CD4-positive, alpha-beta T cell treated with Interleukin-17A for 4 hours (primary cell): Measurements from ENCODE around the gene SPRYD3.

Experiments
- DNase-seq: peaks from one replicate; pipeline ENCODE4 v3.0.0-alpha.2; 2020; ENCODE audit warnings: mixed read lengths

SPRYD3 gene

GRCh38 chr12:53062011-53062961 lies 16.9 kb downstream of the SPRYD3 start:
- DNase-seq: no peak

- no peak for DNase-seq
Measured at GRCh38 chr12:53061404-53062010, 17.7 kb downstream of the SPRYD3 start.

- DNase-seq: no peak
Measured at GRCh38 chr12:53060721-53061276, 18.4 kb downstream of the SPRYD3 start.

DNA sequence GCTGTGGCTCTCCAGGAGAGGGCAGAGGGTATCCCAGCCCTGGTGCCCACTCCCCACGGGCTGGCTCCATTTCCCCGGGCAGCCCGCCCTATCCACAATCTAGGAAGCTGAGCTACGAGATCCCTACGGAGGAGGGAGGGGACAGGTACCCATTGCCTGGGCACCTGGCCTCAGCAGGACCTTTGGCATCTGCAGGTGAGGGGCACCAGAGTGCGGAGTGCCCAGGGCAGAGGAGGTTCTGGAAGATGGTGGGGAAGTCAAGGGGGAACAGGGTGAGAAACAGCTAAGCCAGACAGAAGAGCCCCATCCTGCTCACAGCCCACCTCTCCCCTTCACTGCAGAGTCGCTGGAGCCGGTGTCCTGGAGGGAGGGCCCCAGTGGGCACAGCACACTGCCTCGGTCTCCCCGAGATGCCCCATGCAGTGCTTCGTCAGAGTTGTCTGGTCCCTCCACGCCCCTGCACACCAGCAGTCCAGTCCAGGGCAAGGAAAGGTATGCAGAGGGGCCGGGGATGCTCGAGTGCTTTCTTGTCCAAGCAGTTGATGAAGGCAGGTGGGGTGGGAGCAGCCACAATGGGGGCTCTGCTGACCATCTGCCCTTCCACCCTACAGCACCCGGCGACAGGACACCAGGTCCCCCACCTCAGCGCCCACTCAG lies 19.0 kb downstream of the SPRYD3 start:
- no peak for DNase-seq

- no peak for DNase-seq
Measured at GRCh38 chr12:53059434-53060063, 19.6 kb downstream of the SPRYD3 start.

- DNase-seq: no peak
Measured at GRCh38 chr12:53058674-53059433, 20.3 kb downstream of the SPRYD3 start.

DNA sequence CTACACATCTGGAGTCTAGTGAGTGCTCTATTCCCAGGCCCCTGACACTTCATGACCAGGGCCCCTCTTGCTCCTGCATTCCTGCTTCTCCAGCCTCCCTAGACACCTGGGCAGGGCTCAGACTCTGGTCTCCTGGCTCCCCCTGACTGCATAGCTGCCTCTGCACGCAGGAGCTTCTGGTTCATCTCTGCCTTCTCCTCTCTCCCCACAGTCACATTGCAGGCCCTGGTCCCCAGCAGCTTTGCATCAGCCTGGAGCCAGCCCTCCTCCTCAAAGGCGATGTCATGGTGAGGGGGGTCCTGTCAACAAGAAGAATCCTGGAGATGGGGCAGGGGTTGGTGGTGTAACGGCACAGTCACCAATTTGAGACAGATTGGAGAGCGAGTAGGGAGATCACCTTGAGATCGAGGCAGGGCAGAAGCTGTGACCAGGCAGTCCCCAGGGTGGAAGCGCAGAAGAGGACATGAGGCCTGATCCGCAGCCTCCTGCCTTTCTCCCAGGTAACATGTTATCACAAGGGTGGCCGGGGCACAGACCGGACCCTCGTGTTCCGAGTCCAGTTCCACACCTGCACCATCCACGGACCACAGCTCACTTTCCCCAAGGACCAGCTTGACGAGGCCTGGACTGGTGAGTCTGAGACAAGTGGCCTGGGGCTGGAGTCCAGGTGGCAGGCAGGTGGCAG lies 21.2 kb downstream of the SPRYD3 start:
- DNase-seq: no peak

DNA sequence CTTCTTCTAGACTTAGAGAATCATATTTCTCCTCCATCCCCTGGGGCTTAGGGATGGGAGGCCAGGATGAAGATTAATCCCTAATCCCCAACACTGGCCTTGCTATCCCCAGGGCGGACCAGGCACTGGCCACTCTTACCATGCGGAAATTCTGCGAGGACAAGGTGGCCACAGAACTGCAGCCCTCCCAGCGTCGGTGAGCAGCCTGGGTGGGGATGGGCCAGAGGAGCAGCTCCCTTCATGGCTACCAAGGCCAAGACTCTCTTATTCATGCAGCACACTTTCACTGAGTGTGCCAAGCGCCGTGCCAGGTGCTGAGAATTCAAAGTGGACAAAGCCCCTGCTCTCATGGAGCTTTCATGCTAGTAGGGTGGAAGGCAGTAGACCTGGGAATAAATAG lies 22.3 kb downstream of the SPRYD3 start:
- DNase-seq: no peak

GRCh38 chr12:53056296-53056695 lies 22.9 kb downstream of the SPRYD3 start:
- no peak for DNase-seq

DNA sequence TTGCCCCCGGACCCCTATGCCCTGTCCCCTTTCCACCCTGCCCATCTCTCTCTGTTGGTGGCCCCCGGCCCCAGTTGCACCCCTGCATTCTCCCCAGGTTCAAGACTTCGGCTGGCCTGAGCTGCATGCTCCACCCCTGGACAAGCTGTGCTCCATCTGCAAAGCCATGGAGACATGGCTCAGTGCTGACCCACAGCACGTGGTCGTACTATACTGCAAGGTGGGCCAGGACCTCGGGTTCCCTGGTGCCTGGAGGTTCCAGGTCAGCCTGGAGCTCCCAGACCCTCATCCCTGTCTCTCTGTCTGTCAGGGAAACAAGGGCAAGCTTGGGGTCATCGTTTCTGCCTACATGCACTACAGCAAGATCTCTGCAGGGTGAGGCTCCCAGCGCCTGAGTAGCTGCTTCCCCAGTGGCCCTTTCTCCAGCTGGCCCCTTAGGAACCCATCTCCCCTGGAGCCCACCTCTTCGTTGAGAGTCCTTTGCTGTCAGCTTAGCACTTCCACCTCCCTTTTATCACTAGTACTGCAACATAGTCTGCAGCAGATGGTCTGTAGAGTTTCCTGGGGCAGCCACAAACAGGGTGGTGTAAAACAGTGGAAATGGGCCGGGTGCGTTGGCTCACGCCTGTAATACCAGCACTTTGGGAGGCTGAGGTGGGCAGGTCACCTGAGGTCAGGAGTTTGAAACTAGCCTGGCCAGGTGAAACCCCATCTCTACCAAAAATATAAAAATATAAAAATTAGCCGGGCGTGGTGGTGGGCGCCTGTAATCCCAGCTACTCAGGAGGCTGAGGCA lies 23.5 kb downstream of the SPRYD3 start:
- no peak for DNase-seq

- DNase-seq: peak; percentile 96
Measured at GRCh38 chr12:53054112-53054878, 24.9 kb downstream of the SPRYD3 start.

DNA sequence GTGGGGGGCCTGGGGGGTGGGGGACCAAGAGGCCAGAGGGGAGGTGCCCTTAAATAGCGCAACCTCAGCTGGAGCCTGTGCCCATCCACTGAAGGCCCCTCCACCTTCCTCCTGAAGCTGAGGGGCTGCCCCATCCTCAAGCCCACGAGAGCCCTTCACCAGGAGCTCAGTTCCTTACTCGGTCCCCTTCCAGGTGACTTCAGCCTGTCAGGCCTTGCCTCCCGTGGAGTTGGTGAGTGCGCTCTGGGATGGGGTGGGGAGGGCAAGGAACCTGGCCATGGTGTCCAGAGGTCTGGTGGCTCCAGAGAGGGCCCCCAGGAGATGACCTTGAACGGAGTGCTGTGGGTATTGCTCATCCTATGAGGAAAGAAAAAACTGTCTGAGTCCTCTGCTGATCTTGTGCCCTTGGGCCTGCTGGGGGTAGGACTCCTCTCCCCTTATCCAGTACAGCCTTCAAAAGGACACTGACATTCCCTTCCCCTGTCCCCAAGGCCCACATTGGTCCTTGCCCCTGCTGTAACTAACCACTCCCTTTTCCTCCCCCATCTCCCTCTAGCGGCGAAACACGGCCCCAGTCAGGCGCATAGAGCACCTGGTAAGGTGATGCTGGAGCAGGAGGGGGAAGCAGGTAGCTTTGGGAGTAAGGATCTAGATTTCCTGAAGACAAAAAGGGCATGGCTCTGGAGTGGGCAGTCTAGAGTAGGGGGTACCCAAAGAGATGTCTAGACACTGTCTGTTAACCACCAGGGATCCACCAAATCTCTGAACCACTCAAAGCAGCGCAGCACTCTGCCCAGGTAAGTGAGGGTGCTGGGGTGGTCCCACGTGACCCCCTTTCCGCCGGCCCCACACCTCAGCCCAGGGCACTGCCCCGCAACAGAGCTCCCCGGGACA lies 25.7 kb downstream of the SPRYD3 start:
- DNase-seq: peak; percentile 73

- no peak for DNase-seq
Measured at GRCh38 chr12:53052419-53053217, 26.6 kb downstream of the SPRYD3 start.

DNA sequence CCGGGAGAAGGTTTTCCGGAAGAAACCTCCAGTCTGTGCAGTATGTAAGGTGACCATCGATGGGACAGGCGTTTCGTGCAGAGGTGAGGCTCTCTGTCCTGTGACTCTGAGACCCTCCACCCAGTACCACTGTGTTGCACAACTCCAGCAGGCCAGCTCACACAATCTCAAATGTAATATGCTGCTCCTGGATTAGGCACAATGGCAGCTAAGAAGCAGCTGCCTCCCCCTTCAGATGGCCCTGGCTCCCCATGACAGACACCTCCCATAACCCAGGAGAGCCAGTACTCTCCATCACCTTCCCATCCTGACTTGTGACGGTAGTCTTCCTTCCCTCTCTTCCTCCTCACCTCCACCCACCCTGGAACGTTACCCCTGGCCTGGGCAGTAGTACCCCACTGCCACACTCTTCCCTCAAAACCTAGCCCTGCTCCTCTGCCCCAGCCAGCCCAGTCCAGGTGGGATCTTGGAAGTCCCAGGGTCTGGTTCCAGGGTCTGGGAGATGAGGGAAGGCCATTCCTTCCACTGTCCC lies 27.2 kb downstream of the SPRYD3 start:
- DNase-seq: no peak

GRCh38 chr12:53051058-53051880 lies 27.9 kb downstream of the SPRYD3 start:
- no peak for DNase-seq

DNA sequence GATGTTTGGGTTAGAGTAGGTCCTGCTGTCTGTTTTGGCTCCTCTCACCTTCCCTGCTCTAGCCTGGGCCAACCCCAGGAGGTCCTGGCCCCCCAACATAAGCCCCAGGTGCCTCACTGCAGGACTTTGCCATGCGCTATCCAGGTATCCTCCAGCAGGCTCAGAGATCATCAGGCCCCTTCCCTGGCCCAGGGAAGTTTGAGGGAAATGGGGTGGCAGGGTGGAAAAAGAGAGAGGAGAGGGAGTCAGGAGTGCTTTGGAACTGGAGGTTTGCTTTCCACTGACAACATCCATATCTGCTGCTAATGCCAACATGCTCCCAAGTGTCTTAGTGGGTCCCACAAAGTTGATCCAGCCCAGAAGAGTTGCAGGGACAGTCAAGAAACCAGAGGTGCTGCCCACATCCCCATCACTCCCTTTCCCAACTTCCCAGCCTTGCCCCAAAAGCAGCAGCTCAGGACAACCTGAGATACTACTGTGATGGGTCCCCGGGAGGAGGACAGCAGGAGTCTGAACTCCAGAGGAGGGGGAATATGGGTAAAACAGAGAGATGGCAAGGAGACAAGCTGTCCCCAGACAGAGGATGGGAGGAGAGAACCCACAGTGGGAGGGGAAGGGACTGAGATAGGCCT lies 28.6 kb downstream of the SPRYD3 start:
- no peak for DNase-seq
